ENCODE data around the gene MMD. TPM values are rescaled to one million over a fixed set of nuclear protein-coding genes. Genes with fewer than 3 reads are reported as not detected.

MMD gene
- total RNA-seq, 1 donor from 2014 or later = 22.9 TPM

GRCh38 chr17:55441544-55441943 lies 19.9 kb upstream of the MMD start:
- H3K4me1 ChIP-seq = no peaks in the 10 kb centered on the region
- TF ChIP-seq CTCF (IDR thresholded peaks at IDR 0.05) = no peak
- no peak overlapping the region for H3K4me3 ChIP-seq
- no peaks in the 10 kb centered on the region for H3K9me3 ChIP-seq
- no peak overlapping the region for H3K27ac ChIP-seq
- no peak for DNase-seq (ENCODE audit: low spot score in 2 of 2)
- intact Hi-C loops (cut with DNase I) = no loop called here
- no peaks in the 10 kb centered on the region for H3K36me3 ChIP-seq
- H3K27me3 ChIP-seq = no peaks in the 10 kb centered on the region

GRCh38 chr17:55440391-55440790 lies 18.8 kb upstream of the MMD start:
- no peak overlapping the region for H3K27ac ChIP-seq
- intact Hi-C loops (cut with DNase I) = no loop called here
- TF ChIP-seq CTCF (IDR thresholded peaks at IDR 0.05) = no peak

GRCh38 chr17:55437159-55437605 lies 15.5 kb upstream of the MMD start:
- TF ChIP-seq CTCF (IDR thresholded peaks at IDR 0.05) = no peak
- Histone ChIP-seq H3K9me3 (no peaks in the 10 kb centered on the region), H3K27ac (no peak overlapping the region), H3K4me3 (no peak overlapping the region), H3K27me3 (no peaks in the 10 kb centered on the region), H3K4me1 (no peaks in the 10 kb centered on the region), H3K36me3 (no peaks in the 10 kb centered on the region)
- intact Hi-C loops (cut with DNase I) = no loop called here
- no peak for DNase-seq (ENCODE audit: low spot score in 2 of 2)

More at GRCh38 chr17:55440391-55440790, 18.8 kb upstream of the MMD start:
- no peaks in the 10 kb centered on the region for H3K4me1 ChIP-seq
- no peak for DNase-seq (ENCODE audit: low spot score in 2 of 2)
- H3K27me3 ChIP-seq = no peaks in the 10 kb centered on the region
- H3K4me3 ChIP-seq = no peak overlapping the region
- H3K36me3 ChIP-seq = no peaks in the 10 kb centered on the region
- no peaks in the 10 kb centered on the region for H3K9me3 ChIP-seq

DNA sequence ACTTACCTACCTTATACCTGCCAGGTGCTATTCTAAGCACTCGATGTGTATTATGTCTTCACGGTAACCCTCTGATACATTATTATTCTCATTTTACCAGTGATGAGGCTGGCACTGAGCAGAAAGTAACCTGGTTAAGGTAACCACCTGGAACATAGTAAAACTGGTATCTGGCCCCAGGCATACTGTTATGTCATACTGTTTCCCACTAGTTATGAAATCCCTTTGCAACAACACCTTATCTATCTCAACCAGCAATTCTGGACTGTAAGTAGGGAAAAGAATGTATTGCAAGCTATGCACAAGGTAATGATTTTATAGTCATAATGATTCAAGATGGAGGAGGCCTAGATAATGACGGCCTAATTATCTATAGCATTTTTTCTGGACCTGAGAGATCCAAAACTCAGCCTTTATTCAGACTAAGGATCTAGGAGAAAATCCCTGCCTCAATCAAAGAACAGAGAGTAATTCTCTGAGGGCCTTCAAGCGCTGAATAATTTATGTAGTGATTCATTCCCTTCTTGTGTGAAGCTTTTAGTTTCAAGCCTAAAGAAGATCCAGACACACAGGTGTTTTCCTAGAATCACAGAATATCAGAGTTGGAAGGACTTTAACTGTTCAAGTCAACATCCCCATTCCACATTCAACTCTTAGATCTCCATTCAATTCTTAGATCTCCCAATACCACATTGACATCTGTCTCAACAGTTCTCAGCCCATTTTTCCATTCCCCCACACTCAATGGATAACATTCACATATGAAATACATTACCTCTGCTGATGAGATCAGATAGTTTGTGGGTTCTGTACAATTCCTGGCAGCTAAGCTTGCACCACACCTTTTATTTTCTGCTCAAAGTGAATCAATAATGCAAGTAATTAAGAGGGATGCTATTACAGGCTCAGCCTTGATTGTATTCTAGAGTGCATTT lies 14.9 kb upstream of the MMD start:
- intact Hi-C loops (cut with DNase I) = no loop called here

DNA sequence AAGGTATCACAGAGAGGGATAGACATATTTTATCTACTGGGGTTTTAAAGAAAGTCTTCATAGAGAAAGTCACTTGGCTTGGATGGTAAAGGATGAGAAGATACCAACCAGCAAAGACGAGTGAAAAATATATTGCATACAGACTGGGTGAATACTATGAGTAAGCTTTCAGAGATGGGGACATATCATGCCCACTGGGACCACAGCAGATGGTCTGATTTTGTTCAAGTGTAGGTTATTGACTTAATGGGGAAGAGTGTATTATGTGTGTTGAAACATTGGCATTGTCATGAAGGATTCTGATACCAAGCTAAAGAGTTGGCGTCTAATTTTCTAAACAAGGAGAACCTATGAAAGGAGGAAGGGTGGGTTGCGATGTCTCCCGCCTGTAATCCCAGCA lies 13.8 kb upstream of the MMD start:
- no peak overlapping the region for H3K27ac ChIP-seq
- no peaks in the 10 kb centered on the region for H3K9me3 ChIP-seq
- DNase-seq (ENCODE audit: low spot score in 2 of 2) = no peak
- H3K36me3 ChIP-seq = no peaks in the 10 kb centered on the region
- no peak for TF ChIP-seq CTCF (IDR thresholded peaks at IDR 0.05)
- no peaks in the 10 kb centered on the region for H3K4me1 ChIP-seq
- H3K27me3 ChIP-seq = no peaks in the 10 kb centered on the region
- intact Hi-C loops (cut with DNase I) = no loop called here
- no peak overlapping the region for H3K4me3 ChIP-seq

More for the DNA sequence above, 14.9 kb upstream of the MMD start:
- Histone ChIP-seq H3K4me3 (no peak overlapping the region), H3K36me3 (no peaks in the 10 kb centered on the region), H3K27me3 (no peaks in the 10 kb centered on the region), H3K4me1 (no peaks in the 10 kb centered on the region), H3K27ac (no peak overlapping the region), H3K9me3 (no peaks in the 10 kb centered on the region)
- TF ChIP-seq CTCF (IDR thresholded peaks at IDR 0.05) = no peak
- no peak for DNase-seq (ENCODE audit: low spot score in 2 of 2)
